Loucy (cell line): ENCODE data around the gene PRR18.

Source experiments
- H2AFZ ChIP-seq: fragments of 200-600 bp; sonication (generic); 2 replicates; pipeline ENCODE4 v1.6.0; 2016; ENCODE audit warnings: antibody characterized with exemption, mild to moderate bottlenecking, low read length, moderate library complexity
- H3F3A ChIP-seq: fragments of 200-600 bp; 2 replicates; pipeline ENCODE4 v1.6.0; 2016; ENCODE audit warnings: antibody characterized with exemption, low read depth, mild to moderate bottlenecking
- H3K27me3 ChIP-seq: fragments of 200-600 bp; sonication (generic); 2 replicates; pipeline ENCODE4 v1.6.1; 2014; ENCODE audit warnings: low read length, mild to moderate bottlenecking; ENCODE audit not compliant: insufficient read depth, poor library complexity, severe bottlenecking
- H3K36me3 ChIP-seq: fragments of 200-600 bp; sonication (generic); 2 replicates; pipeline ENCODE4 v1.6.1; 2016; ENCODE audit warnings: low read length; ENCODE audit not compliant: insufficient read depth
- H3K4me1 ChIP-seq: fragments of 200-600 bp; sonication (generic); 2 replicates; pipeline ENCODE4 v1.5.1; 2014; ENCODE audit warnings: low read length, mild to moderate bottlenecking; ENCODE audit not compliant: insufficient read depth, poor library complexity, severe bottlenecking
- H3K4me2 ChIP-seq: fragments of 200-600 bp; sonication (generic); 2 replicates; pipeline ENCODE4 v1.6.0; 2014; ENCODE audit warnings: antibody characterized with exemption, low read length, low read depth, mild to moderate bottlenecking; ENCODE audit not compliant: poor library complexity, severe bottlenecking
- H3K4me3 ChIP-seq: fragments of 200-600 bp; sonication (generic); 2 replicates; pipeline ENCODE4 v1.5.1; 2014; ENCODE audit warnings: low read length, mild to moderate bottlenecking, mixed read lengths; ENCODE audit not compliant: poor library complexity, severe bottlenecking
- H3K79me2 ChIP-seq: fragments of 200-600 bp; sonication (generic); 2 replicates; pipeline ENCODE4 v1.6.1; 2014; ENCODE audit warnings: low read length; ENCODE audit not compliant: insufficient read depth
- H3K9ac ChIP-seq: fragments of 200-600 bp; sonication (generic); 2 replicates; pipeline ENCODE4 v1.6.0; 2014; ENCODE audit warnings: mild to moderate bottlenecking, low read depth, low read length, moderate library complexity; ENCODE audit not compliant: poor library complexity, severe bottlenecking
- H3K9me2 ChIP-seq: fragments of 200-600 bp; sonication (generic); replicated peaks from 2 replicates; pipeline ENCODE4 v1.6.1; 2016; ENCODE audit warnings: low read depth, low read length, mixed read lengths
- H3K9me3 ChIP-seq: fragments of 200-600 bp; sonication (generic); 2 replicates; pipeline ENCODE4 v1.6.1; 2014; ENCODE audit warnings: mild to moderate bottlenecking, antibody characterized with exemption, low read length, low read depth; ENCODE audit not compliant: insufficient read depth
- H4K20me1 ChIP-seq: fragments of 200-600 bp; sonication (generic); 2 replicates; pipeline ENCODE4 v1.6.0; 2014; ENCODE audit warnings: antibody characterized with exemption, low read length, mild to moderate bottlenecking; ENCODE audit not compliant: insufficient read depth, poor library complexity, severe bottlenecking
- EZH2phosphoT487 ChIP-seq: fragments of 200-600 bp; IDR thresholded peaks from 2 replicates; pipeline ENCODE4 v1.6.1; 2018; ENCODE audit warnings: antibody characterized with exemption, mild to moderate bottlenecking, moderate library complexity, borderline replicate concordance
- TF ChIP-seq, protein P1 (sequence below): fragments of 200-600 bp; sonication (generic); conservative IDR thresholded peaks from 2 replicates; pipeline ENCODE4 v1.5.1; 2014; ENCODE audit warnings: mild to moderate bottlenecking, antibody characterized with exemption, low read length

PRR18 gene

DNA sequence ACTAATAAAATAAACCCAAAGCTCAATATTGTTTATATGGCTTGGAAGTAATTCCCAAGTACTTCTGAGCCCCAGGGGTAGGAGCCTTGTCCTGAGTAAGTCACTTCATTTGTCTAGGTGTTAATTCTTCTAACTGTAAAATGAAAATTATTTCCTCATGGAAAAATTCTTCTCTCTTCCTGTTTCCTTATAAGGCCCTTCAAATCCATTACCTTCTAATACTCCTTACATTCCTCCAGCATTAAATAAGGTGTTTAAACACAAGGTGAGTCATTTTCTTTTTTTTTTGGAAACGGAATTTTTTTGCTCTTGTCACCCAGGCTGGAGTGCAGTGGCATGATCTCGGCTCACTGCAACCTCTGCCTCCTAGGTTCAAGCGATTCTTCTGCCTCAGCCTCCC, 41.9 kb downstream of the PRR18 start:
- H3K4me1 ChIP-seq = peaks cover 11% of the 10 kb centered on the region
- H3K9me3 ChIP-seq = no peaks in the 10 kb centered on the region
- H3F3A ChIP-seq = no peaks in the 10 kb centered on the region
- H3K36me3 ChIP-seq = no peaks in the 10 kb centered on the region
- no peak overlapping the region for H2AFZ ChIP-seq
- no peaks in the 10 kb centered on the region for H4K20me1 ChIP-seq
- no peak overlapping the region for H3K4me3 ChIP-seq
- H3K9ac ChIP-seq = no peak overlapping the region
- H3K4me2 ChIP-seq = no peak overlapping the region
- no peaks in the 10 kb centered on the region for H3K79me2 ChIP-seq
- no peaks in the 10 kb centered on the region for H3K27me3 ChIP-seq
- TF ChIP-seq, protein P1, sequence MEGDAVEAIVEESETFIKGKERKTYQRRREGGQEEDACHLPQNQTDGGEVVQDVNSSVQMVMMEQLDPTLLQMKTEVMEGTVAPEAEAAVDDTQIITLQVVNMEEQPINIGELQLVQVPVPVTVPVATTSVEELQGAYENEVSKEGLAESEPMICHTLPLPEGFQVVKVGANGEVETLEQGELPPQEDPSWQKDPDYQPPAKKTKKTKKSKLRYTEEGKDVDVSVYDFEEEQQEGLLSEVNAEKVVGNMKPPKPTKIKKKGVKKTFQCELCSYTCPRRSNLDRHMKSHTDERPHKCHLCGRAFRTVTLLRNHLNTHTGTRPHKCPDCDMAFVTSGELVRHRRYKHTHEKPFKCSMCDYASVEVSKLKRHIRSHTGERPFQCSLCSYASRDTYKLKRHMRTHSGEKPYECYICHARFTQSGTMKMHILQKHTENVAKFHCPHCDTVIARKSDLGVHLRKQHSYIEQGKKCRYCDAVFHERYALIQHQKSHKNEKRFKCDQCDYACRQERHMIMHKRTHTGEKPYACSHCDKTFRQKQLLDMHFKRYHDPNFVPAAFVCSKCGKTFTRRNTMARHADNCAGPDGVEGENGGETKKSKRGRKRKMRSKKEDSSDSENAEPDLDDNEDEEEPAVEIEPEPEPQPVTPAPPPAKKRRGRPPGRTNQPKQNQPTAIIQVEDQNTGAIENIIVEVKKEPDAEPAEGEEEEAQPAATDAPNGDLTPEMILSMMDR = no peak
- TF ChIP-seq EZH2phosphoT487 = no peak
- no peaks in the 10 kb centered on the region for H3K9me2 ChIP-seq

GRCh38 chr6:166262743-166263515, 45.3 kb downstream of the PRR18 start:
- H3K9me3 ChIP-seq = no peaks in the 10 kb centered on the region
- H4K20me1 ChIP-seq = no peaks in the 10 kb centered on the region
- peaks cover 40% of the 10 kb centered on the region for H3K4me1 ChIP-seq
- no peaks in the 10 kb centered on the region for H3K27me3 ChIP-seq
- H3K9me2 ChIP-seq = no peaks in the 10 kb centered on the region
- no peak overlapping the region for H3K4me2 ChIP-seq
- no peaks in the 10 kb centered on the region for H3F3A ChIP-seq
- H3K4me3 ChIP-seq = no peak overlapping the region
- no peak for TF ChIP-seq EZH2phosphoT487
- TF ChIP-seq, protein P1 = peak; percentile 36
- no peaks in the 10 kb centered on the region for H3K36me3 ChIP-seq
- peak overlapping the region; percentile 56; the same call in 1 of the 2 replicates for H2AFZ ChIP-seq
- H3K9ac ChIP-seq = peak overlapping the region; percentile 41
- H3K79me2 ChIP-seq = no peaks in the 10 kb centered on the region

- TF ChIP-seq, protein P1 = no peak
- no peak for TF ChIP-seq EZH2phosphoT487
- Histone ChIP-seq H3K79me2 (no peaks in the 10 kb centered on the region), H3K4me3 (peak overlapping the region; percentile 48), H3K27me3 (no peaks in the 10 kb centered on the region), H3K4me1 (peaks cover 71% of the 10 kb centered on the region), H4K20me1 (no peaks in the 10 kb centered on the region), H2AFZ (peak overlapping the region; percentile 20; the same call in 1 of the 2 replicates), H3K36me3 (no peaks in the 10 kb centered on the region), H3F3A (no peaks in the 10 kb centered on the region), H3K9me3 (no peaks in the 10 kb centered on the region), H3K4me2 (peak overlapping the region; percentile 73), H3K9me2 (no peaks in the 10 kb centered on the region), H3K9ac (peak overlapping the region; percentile 70)
Observed at GRCh38 chr6:166259296-166259977, 48.8 kb downstream of the PRR18 start.
